ENCODE data around the gene TP53.
A peak's percentile ranks its signal among the peaks of the same experiment; 100 is the strongest.

Gene TP53

GRCh38 chr17:7700510-7700909 lies 13.2 kb upstream of the TP53 start:
- Mint-ChIP-seq H3K36me3 (ENCODE audit: low read depth) (peaks cover 20% of the 10 kb centered on the region), H3K9me3 (no peaks in the 10 kb centered on the region), H3K4me3 (no peak overlapping the region), H3K27me3 (ENCODE audit: low read depth) (peaks cover 18% of the 10 kb centered on the region), H3K4me1 (ENCODE audit: low read depth) (peaks cover 4% of the 10 kb centered on the region), H3K27ac (no peak overlapping the region)

GRCh38 chr17:7697828-7698588 lies 10.7 kb upstream of the TP53 start:
- H3K9me3 Mint-ChIP-seq = no peaks in the 10 kb centered on the region
- H3K27ac Mint-ChIP-seq = no peak overlapping the region
- no peaks in the 10 kb centered on the region for H3K4me1 Mint-ChIP-seq (ENCODE audit: low read depth)
- H3K36me3 Mint-ChIP-seq (ENCODE audit: low read depth) = peaks cover 21% of the 10 kb centered on the region
- no peak overlapping the region for H3K4me3 Mint-ChIP-seq
- H3K27me3 Mint-ChIP-seq (ENCODE audit: low read depth) = no peaks in the 10 kb centered on the region

- no peaks in the 10 kb centered on the region for H3K9me3 Mint-ChIP-seq
These were observed 8.3 kb upstream of the TP53 start for GRCh38 chr17:7695586-7695985.

GRCh38 chr17:7688808-7689316 lies 1.6 kb upstream of the TP53 start:
- H3K4me3 Mint-ChIP-seq = peak overlapping the region; percentile 95
- no peaks in the 10 kb centered on the region for H3K27me3 Mint-ChIP-seq (ENCODE audit: low read depth)
- H3K36me3 Mint-ChIP-seq (ENCODE audit: low read depth) = peaks cover 20% of the 10 kb centered on the region

More at GRCh38 chr17:7695586-7695985, 8.3 kb upstream of the TP53 start:
- Mint-ChIP-seq H3K4me3 (no peak overlapping the region), H3K27me3 (ENCODE audit: low read depth) (no peaks in the 10 kb centered on the region), H3K36me3 (ENCODE audit: low read depth) (peaks cover 18% of the 10 kb centered on the region), H3K4me1 (ENCODE audit: low read depth) (no peaks in the 10 kb centered on the region), H3K27ac (no peak overlapping the region)

GRCh38 chr17:7687908-7688807 lies 868 bp upstream of the TP53 start, which contains the start of gene WRAP53:
Gene WRAP53 (plus strand): TSS chr17:7688477. CDS start chr17:7688649, 172 bp downstream.
- no peaks in the 10 kb centered on the region for H3K27me3 Mint-ChIP-seq (ENCODE audit: low read depth)
- H3K36me3 Mint-ChIP-seq (ENCODE audit: low read depth) = peaks cover 18% of the 10 kb centered on the region
- H3K4me1 Mint-ChIP-seq (ENCODE audit: low read depth) = peaks cover 28% of the 10 kb centered on the region
- H3K9me3 Mint-ChIP-seq = no peaks in the 10 kb centered on the region
- H3K27ac Mint-ChIP-seq = peak within 1 kb of the TSS; percentile 98
- peak within 1 kb of the TSS; percentile 95 for H3K4me3 Mint-ChIP-seq

More at GRCh38 chr17:7688808-7689316, 1.6 kb upstream of the TP53 start:
- peaks cover 28% of the 10 kb centered on the region for H3K4me1 Mint-ChIP-seq (ENCODE audit: low read depth)
- peak overlapping the region; percentile 55 for H3K27ac Mint-ChIP-seq
- H3K9me3 Mint-ChIP-seq = no peaks in the 10 kb centered on the region

- peaks cover 28% of the 10 kb centered on the region for H3K4me1 Mint-ChIP-seq (ENCODE audit: low read depth)
- peak overlapping the region; percentile 98 for H3K27ac Mint-ChIP-seq
- peaks cover 22% of the 10 kb centered on the region for H3K36me3 Mint-ChIP-seq (ENCODE audit: low read depth)
- H3K9me3 Mint-ChIP-seq = no peaks in the 10 kb centered on the region
- peak overlapping the region; percentile 95 for H3K4me3 Mint-ChIP-seq
- H3K27me3 Mint-ChIP-seq (ENCODE audit: low read depth) = no peaks in the 10 kb centered on the region
These were observed 843 bp downstream of the TP53 start for GRCh38 chr17:7686222-7687071.

GRCh38 chr17:7685533-7686221 lies 1.6 kb downstream of the TP53 start:
- no peaks in the 10 kb centered on the region for H3K9me3 Mint-ChIP-seq
- peak overlapping the region; percentile 95 for H3K4me3 Mint-ChIP-seq
- peaks cover 28% of the 10 kb centered on the region for H3K4me1 Mint-ChIP-seq (ENCODE audit: low read depth)
- H3K27me3 Mint-ChIP-seq (ENCODE audit: low read depth) = no peaks in the 10 kb centered on the region
- peak overlapping the region; percentile 98 for H3K27ac Mint-ChIP-seq
- peaks cover 22% of the 10 kb centered on the region for H3K36me3 Mint-ChIP-seq (ENCODE audit: low read depth)

- H3K27ac Mint-ChIP-seq = peak overlapping the region; percentile 98
- peak overlapping the region; percentile 95 for H3K4me3 Mint-ChIP-seq
- H3K9me3 Mint-ChIP-seq = no peaks in the 10 kb centered on the region
- peaks cover 22% of the 10 kb centered on the region for H3K36me3 Mint-ChIP-seq (ENCODE audit: low read depth)
- H3K4me1 Mint-ChIP-seq (ENCODE audit: low read depth) = peaks cover 26% of the 10 kb centered on the region
- H3K27me3 Mint-ChIP-seq (ENCODE audit: low read depth) = no peaks in the 10 kb centered on the region
These were observed 2.3 kb downstream of the TP53 start for GRCh38 chr17:7684851-7685532.

GRCh38 chr17:7677388-7678067 lies 9.8 kb downstream of the TP53 start:
- H3K9me3 Mint-ChIP-seq = peaks cover 12% of the 10 kb centered on the region
- no peaks in the 10 kb centered on the region for H3K27me3 Mint-ChIP-seq (ENCODE audit: low read depth)
- peaks cover 5% of the 10 kb centered on the region for H3K4me1 Mint-ChIP-seq (ENCODE audit: low read depth)
- peaks cover 42% of the 10 kb centered on the region for H3K36me3 Mint-ChIP-seq (ENCODE audit: low read depth)
- H3K27ac Mint-ChIP-seq = no peak overlapping the region
- H3K4me3 Mint-ChIP-seq = no peak overlapping the region

- Mint-ChIP-seq H3K4me1 (ENCODE audit: low read depth) (peaks cover 5% of the 10 kb centered on the region), H3K36me3 (ENCODE audit: low read depth) (peaks cover 46% of the 10 kb centered on the region), H3K27ac (no peak overlapping the region), H3K4me3 (no peak overlapping the region), H3K27me3 (ENCODE audit: low read depth) (no peaks in the 10 kb centered on the region), H3K9me3 (peaks cover 12% of the 10 kb centered on the region)
These were observed 10.8 kb downstream of the TP53 start for GRCh38 chr17:7676533-7676932.

- no peaks in the 10 kb centered on the region for H3K27me3 Mint-ChIP-seq (ENCODE audit: low read depth)
- H3K9me3 Mint-ChIP-seq = peaks cover 12% of the 10 kb centered on the region
- no peak overlapping the region for H3K27ac Mint-ChIP-seq
- H3K36me3 Mint-ChIP-seq (ENCODE audit: low read depth) = peaks cover 53% of the 10 kb centered on the region
- H3K4me1 Mint-ChIP-seq (ENCODE audit: low read depth) = peaks cover 5% of the 10 kb centered on the region
- no peak overlapping the region for H3K4me3 Mint-ChIP-seq
These were observed 12.4 kb downstream of the TP53 start for GRCh38 chr17:7674934-7675333.

- Mint-ChIP-seq H3K36me3 (ENCODE audit: low read depth) (peaks cover 55% of the 10 kb centered on the region), H3K4me3 (no peak overlapping the region), H3K4me1 (ENCODE audit: low read depth) (peaks cover 5% of the 10 kb centered on the region), H3K27me3 (ENCODE audit: low read depth) (no peaks in the 10 kb centered on the region), H3K27ac (no peak overlapping the region), H3K9me3 (peaks cover 12% of the 10 kb centered on the region)
These were observed 14.1 kb downstream of the TP53 start for GRCh38 chr17:7673239-7673638.
